ENCODE data around the gene GABRG3. TPM values are rescaled to one million over a fixed set of nuclear protein-coding genes. Genes with fewer than 3 reads are reported as not detected.

The GABRG3 gene
- polyA plus RNA-seq, 1 donor (not counting 4 experiments of a cell fraction or from before 2014, with no cell fraction given), result not detected

DNA sequence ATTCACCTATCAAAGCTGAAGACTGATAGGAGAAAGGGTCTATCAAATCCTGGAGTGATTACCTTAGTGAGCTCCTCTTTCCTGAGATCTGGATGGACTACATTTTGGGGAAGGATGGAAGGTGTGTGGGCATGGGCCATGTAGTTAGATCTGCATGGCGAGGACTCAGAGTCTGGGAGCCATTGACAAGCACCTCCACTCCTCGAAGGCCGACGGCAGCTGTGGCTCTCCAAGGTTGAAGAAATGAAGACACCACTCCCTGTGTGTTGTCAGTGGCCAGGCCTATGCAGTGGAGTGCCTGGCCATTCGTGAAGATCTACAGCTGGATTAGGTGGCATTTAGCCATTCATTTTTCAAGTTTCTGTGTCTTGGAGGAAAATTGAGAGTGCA is 509.2 kb downstream of the GABRG3 start:
- no peaks in the 10 kb centered on the region for H3K9me3 ChIP-seq (ENCODE audit: control insufficient read depth, low read depth, low read length)
- peak overlapping the region; percentile 13 for H3K27ac ChIP-seq (ENCODE audit: control insufficient read depth, insufficient read depth, low read length)
- peak overlapping the region; percentile 55 for H3K4me2 ChIP-seq (ENCODE audit: control insufficient read depth, extremely low read depth, insufficient read depth, low read depth, low read length)
- H3K4me1 ChIP-seq (ENCODE audit: control insufficient read depth, extremely low read depth, insufficient read depth, low read length), result peaks cover 23% of the 10 kb centered on the region
- DNase-seq (ENCODE audit: low read depth, low spot score) (no peak), FAIRE-seq (no peak)
- TF ChIP-seq EZH2 (IDR thresholded peaks at IDR 0.05; ENCODE audit: low read length) (no peak), CTCF (optimal IDR thresholded peaks at IDR 0.05 in 1 of 3, IDR thresholded peaks at IDR 0.05 in 1 of 3, conservative IDR thresholded peaks at IDR 0.05 in 1 of 3; ENCODE audit: extremely low read depth in 1 of 3, insufficient read depth in 2 of 3, low read length in 3 of 3) (no peak)
- no peaks in the 10 kb centered on the region for H3K27me3 ChIP-seq (ENCODE audit: control insufficient read depth, extremely low read depth, insufficient read depth, low read length)
- H3K9ac ChIP-seq (ENCODE audit: control insufficient read depth, extremely low read depth, insufficient read depth, low read length), result no peak overlapping the region
- H3K79me2 ChIP-seq (ENCODE audit: control insufficient read depth, insufficient read depth, low read length), result no peaks in the 10 kb centered on the region
- H3K9me1 ChIP-seq (ENCODE audit: control insufficient read depth, extremely low read depth, insufficient read depth, low read length), result no peaks in the 10 kb centered on the region
- no peak overlapping the region for H3K4me3 ChIP-seq (ENCODE audit: control insufficient read depth in 2 of 3, extremely low read depth in 1 of 3, insufficient read depth in 2 of 3, low read depth in 1 of 3, low read length in 3 of 3)
- dilution Hi-C loops (cut with MboI; ENCODE audit: extremely low pct_ligation_motif_present, low sequenced_read_pairs), result no loop called here
- H4K20me1 ChIP-seq (ENCODE audit: control insufficient read depth, extremely low read depth, insufficient read depth, low read length), result no peaks in the 10 kb centered on the region
- H3K36me3 ChIP-seq (ENCODE audit: control insufficient read depth in 2 of 2, extremely low read depth in 1 of 2, insufficient read depth in 2 of 2, low read length in 2 of 2), result no peaks in the 10 kb centered on the region
- no peak overlapping the region for H2AFZ ChIP-seq (ENCODE audit: control insufficient read depth, low read length)

GRCh38 chr15:27480642-27481041 is 509.7 kb downstream of the GABRG3 start:
- H3K9ac ChIP-seq (ENCODE audit: control insufficient read depth, extremely low read depth, insufficient read depth, low read length), result no peak overlapping the region
- no peaks in the 10 kb centered on the region for H3K9me3 ChIP-seq (ENCODE audit: control insufficient read depth, low read depth, low read length)
- H3K36me3 ChIP-seq (ENCODE audit: control insufficient read depth in 2 of 2, extremely low read depth in 1 of 2, insufficient read depth in 2 of 2, low read length in 2 of 2), result no peaks in the 10 kb centered on the region
- no peaks in the 10 kb centered on the region for H3K9me1 ChIP-seq (ENCODE audit: control insufficient read depth, extremely low read depth, insufficient read depth, low read length)
- H3K27me3 ChIP-seq (ENCODE audit: control insufficient read depth, extremely low read depth, insufficient read depth, low read length), result no peaks in the 10 kb centered on the region
- H3K4me3 ChIP-seq (ENCODE audit: control insufficient read depth in 2 of 3, extremely low read depth in 1 of 3, insufficient read depth in 2 of 3, low read depth in 1 of 3, low read length in 3 of 3), result no peak overlapping the region
- peaks cover 23% of the 10 kb centered on the region for H3K4me1 ChIP-seq (ENCODE audit: control insufficient read depth, extremely low read depth, insufficient read depth, low read length)
- H2AFZ ChIP-seq (ENCODE audit: control insufficient read depth, low read length), result no peak overlapping the region
- no peaks in the 10 kb centered on the region for H4K20me1 ChIP-seq (ENCODE audit: control insufficient read depth, extremely low read depth, insufficient read depth, low read length)
- peak overlapping the region; percentile 13 for H3K27ac ChIP-seq (ENCODE audit: control insufficient read depth, insufficient read depth, low read length)
- dilution Hi-C loops (cut with MboI; ENCODE audit: extremely low pct_ligation_motif_present, low sequenced_read_pairs), result no loop called here
- TF ChIP-seq CTCF (optimal IDR thresholded peaks at IDR 0.05 in 1 of 3, IDR thresholded peaks at IDR 0.05 in 1 of 3, conservative IDR thresholded peaks at IDR 0.05 in 1 of 3; ENCODE audit: extremely low read depth in 1 of 3, insufficient read depth in 2 of 3, low read length in 3 of 3) (no peak), EZH2 (IDR thresholded peaks at IDR 0.05; ENCODE audit: low read length) (no peak)
- FAIRE-seq (no peak), DNase-seq (ENCODE audit: low read depth, low spot score) (no peak)
- H3K4me2 ChIP-seq (ENCODE audit: control insufficient read depth, extremely low read depth, insufficient read depth, low read depth, low read length), result peak overlapping the region; percentile 22
- no peaks in the 10 kb centered on the region for H3K79me2 ChIP-seq (ENCODE audit: control insufficient read depth, insufficient read depth, low read length)
